GM21360 (cell line): ENCODE results near the gene GASK1A.

Source experiments
- ATAC-seq: cut with Tn5 transposase; IDR thresholded peaks from one replicate; pipeline ENCODE4 v1.9.1; 2021; ENCODE audit warnings: mild to moderate bottlenecking, moderate library complexity; ENCODE audit not compliant: unreplicated experiment

GASK1A gene

DNA sequence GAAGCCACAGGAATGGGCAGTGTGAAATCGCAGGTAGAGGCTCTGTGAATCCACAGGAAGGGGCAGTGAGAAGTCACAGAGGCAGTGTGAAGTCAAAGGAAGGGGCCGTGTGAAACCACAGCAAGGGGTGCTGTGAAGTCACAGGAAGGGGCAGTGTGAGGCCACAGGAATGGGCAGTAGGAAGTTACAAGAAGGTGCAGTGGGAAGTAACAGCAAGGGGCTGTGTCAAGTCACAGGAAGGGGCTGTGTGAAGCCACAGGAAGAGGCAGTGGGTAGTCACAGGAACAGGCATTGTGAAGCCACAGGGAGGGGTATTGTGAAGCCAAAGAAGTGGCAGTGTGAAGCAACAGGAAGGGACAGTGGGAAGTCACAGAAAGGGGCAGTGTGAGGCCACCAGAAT is 34.1 kb downstream of the GASK1A start:
- no peak for ATAC-seq

- no peak for ATAC-seq
Observed at GRCh38 chr3:43013743-43014155, 34.6 kb downstream of the GASK1A start.

DNA sequence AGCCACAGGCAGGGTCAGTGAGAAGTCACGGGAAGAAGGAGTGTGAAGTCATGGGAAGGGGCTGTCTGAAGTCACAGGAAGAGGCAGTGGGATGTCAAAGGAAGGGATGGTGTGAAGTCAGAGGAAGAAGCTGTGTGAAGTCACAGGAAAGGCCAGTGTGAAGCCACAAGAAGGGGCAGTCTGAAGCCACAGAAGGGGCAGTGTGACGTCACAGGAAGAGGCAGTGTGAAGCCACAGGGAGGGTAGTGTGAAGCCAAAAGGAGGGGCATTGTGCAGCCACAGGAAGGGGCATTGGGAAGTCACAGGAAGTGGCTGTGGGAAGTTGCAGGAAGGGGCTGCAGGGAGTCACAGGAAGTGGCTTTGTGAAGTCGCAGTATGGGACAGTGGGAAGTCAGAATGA is 35.1 kb downstream of the GASK1A start:
- ATAC-seq: no peak

GRCh38 chr3:43014956-43015355 is 35.8 kb downstream of the GASK1A start:
- no peak for ATAC-seq

- no peak for ATAC-seq
Observed at GRCh38 chr3:43015572-43015971, 36.5 kb downstream of the GASK1A start.

DNA sequence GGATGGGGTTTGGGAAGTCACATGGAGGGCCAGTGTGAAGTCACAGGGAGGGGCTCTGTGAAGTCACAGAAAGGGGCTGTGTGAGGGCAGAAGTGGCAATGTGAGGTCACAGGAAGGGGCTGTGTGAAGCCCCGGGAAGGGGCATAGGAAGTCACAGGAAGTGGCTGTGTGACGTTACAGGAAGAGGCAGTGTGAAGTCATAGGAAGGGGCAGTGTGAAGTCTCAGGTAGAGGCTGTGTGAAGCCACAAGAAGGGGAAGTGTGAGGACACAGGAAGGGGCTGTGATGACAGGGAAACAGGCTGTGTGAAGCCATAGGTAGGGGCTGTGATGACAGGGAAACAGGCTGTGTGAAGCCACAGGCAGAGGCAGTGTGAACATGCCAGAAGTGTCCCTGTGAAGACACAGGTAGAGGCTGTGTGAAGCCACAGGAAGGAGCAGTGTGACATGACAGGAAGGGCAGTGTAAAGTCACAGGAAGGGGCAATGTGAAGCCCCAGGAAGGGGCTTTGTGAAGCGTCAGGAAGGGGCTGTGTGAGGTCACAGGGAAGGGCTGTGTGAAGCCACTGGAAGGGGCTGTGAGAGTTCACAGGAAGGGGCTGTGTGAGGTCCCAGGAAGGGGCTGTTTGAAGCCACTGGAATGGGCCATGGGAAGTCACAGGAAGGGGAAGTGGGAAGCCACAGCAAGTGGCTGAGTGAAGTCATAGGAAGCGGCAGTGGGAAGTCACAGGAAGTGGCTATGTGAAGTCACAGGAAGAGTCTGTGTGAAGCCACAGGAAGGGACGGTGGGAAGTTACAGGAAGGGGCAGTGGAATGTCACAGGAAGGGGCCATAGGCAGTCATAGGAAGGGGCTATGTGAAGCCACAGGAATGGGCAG is 37.1 kb downstream of the GASK1A start:
- no peak for ATAC-seq

- no peak for ATAC-seq
Observed at GRCh38 chr3:43017004-43017403, 37.9 kb downstream of the GASK1A start.

DNA sequence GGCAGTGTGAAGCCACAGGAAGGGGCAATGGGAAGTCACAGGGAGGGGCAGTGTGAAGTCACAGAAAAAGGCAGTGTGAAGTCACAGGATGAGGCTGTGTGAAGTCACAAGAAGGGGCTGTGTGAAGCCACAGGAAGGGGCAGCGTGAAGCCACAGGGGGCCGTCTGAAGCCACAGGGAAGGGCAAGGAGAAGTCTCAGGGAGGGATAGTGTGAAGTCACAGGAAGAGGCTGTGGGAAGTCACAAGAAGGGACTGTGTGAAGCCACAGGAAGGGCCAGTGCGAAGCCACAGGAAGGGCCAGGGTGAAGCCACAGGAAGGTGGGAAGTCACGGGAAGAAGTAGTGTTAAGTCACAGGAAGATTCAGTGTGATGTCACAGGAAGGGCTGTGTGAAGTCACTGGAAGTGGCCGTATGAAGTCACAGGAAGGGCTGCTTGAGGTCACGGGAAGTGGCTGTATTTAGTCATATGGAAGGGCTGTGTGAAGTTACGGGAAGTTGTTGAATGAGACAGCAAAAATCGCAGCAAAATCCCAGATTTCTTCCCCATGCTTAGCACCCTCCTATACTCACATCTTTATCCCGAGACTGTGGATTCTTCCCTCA is 38.6 kb downstream of the GASK1A start:
- no peak for ATAC-seq

GRCh38 chr3:43018246-43018645 is 39.1 kb downstream of the GASK1A start:
- ATAC-seq: no peak

GRCh38 chr3:43019006-43019809 is 40.1 kb downstream of the GASK1A start:
- ATAC-seq: no peak

GRCh38 chr3:43019826-43020225 is 40.7 kb downstream of the GASK1A start:
- no peak for ATAC-seq

DNA sequence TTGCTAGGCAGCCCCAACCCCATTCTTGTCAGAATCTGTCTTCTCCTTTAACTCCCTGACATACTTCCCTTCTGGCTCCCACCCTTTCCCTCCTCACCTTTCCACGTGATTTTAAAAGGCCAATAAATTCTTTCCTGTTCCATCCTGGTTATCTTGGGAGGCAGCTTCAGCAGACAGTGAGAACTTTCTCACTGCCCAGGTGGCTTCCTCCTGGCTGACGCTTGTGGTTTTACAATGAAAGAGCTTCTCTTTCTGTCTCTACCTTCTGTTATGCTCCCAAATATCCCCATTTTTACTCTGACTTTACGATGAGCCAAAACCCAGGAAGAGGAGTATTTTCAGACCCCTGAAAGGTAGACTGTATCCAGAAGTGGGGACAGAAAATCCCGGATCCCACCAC is 42.1 kb downstream of the GASK1A start:
- no peak for ATAC-seq

DNA sequence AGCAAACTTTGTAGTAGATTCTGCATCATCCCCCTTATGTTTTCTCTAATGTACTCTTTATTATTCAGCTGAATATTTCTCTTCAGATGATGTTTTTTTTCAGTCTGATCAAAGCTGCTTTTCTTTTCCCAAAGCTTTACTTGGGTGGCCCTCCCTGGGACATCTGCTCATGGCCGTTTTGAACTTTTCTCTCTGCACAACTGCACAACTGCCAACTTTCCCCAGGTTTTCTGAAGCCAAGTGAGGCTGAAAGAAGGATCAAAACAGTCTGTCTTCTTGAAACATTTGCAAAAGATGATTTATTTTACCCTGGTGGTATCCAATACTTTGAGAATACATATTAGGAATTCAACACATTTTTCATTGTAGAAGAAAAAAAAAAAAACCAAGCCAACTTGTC is 43.0 kb downstream of the GASK1A start:
- no peak for ATAC-seq

DNA sequence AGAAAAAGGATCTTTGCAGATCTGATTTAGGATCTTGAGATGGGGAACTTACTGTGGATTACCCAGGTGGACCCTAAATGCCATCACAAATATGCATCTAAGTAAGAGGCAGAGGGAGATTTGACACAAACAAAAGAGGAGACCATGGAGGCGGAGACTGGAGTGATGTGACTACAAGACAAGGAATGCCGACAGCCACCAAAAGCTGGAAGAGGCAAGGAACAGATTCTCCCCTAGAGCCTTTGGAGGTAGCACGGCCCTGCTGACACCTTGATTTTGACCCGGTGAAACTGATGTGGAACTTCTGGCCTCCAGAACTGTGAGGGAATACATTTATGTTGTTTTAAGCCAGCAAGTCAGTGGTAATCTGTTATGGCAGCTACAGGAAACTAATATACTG is 44.0 kb downstream of the GASK1A start:
- no peak for ATAC-seq

- ATAC-seq: no peak
Observed at GRCh38 chr3:43023746-43024145, 44.6 kb downstream of the GASK1A start.

DNA sequence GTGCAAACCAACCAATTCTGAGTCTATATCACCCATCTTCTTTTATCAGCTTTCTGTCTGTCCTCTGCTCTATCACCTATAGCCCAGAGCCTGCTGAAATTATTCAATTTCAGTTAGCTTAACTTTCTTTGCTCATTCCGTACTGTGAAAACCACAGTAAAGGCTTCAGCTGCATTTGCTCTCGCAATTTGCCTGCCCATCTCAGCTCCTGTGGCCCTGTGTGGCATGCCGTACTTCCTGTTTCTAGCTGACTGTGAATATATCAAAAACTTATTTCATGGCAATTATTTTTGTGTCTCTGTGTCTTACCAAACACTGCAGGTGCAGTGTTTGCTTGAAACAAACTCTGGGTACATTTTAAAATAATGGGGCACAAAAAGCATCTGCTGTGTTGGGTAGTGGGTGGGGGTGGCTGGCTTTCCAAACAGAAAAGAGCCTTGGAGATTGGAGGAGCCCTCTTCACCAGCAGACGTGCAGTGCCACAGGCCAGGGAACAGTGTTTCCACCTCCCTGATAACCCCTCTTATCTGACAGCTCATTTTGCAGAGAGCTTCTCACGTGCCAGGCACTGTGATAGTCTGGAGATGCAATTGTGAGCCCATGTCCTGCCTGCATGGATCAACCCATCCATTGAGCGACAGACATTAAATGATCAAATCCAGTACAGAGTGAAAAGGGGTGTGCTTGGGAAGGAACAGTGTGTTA is 45.2 kb downstream of the GASK1A start:
- no peak for ATAC-seq

- ATAC-seq: no peak
Observed at GRCh38 chr3:43025423-43025822, 46.3 kb downstream of the GASK1A start.

- no peak for ATAC-seq
Observed at GRCh38 chr3:43028001-43028400, 48.9 kb downstream of the GASK1A start.

- ATAC-seq: no peak
Observed at GRCh38 chr3:43028678-43029490, 49.8 kb downstream of the GASK1A start.
